Neural progenitor cell (in vitro differentiated cells): ENCODE measurements around the gene YDJC. TPM values are rescaled to one million over a fixed set of nuclear protein-coding genes. Genes with fewer than 3 reads are reported as not detected.

Experiments used
- DNase-seq: peaks from one replicate; pipeline ENCODE4 v3.0.0-alpha.2; 2016; ENCODE audit warnings: low spot score
- H2AFZ ChIP-seq: fragments of 200-600 bp; sonication (generic); replicated peaks from 2 replicates; pipeline ENCODE4 v1.6.1; 2016; ENCODE audit warnings: antibody characterized with exemption
- H3F3A ChIP-seq: fragments of 200-600 bp; sonication (generic); 2 replicates; pipeline ENCODE4 v1.6.1; 2016; ENCODE audit warnings: antibody characterized with exemption, low read depth
- H3K27ac ChIP-seq: fragments of 200-600 bp; sonication (generic); 2 replicates; pipeline ENCODE4 v1.5.1; 2016; ENCODE audit warnings: mild to moderate bottlenecking
- H3K27me3 ChIP-seq: fragments of 200-600 bp; sonication (generic); 2 replicates; pipeline ENCODE4 v1.6.1; 2016; ENCODE audit warnings: mild to moderate bottlenecking, moderate library complexity
- H3K36me3 ChIP-seq: fragments of 200-600 bp; sonication (generic); 2 replicates; pipeline ENCODE4 v1.5.1; 2016
- H3K4me1 ChIP-seq: fragments of 200-600 bp; sonication (generic); 2 replicates; pipeline ENCODE4 v1.6.1; 2016; ENCODE audit warnings: mixed run types
- H3K4me2 ChIP-seq: fragments of 200-600 bp; sonication (generic); 2 replicates; pipeline ENCODE4 v1.6.1; 2016
- H3K4me3 ChIP-seq: fragments of 200-600 bp; sonication (generic); 2 replicates; pipeline ENCODE4 v1.5.1; 2016
- H3K79me2 ChIP-seq: fragments of 200-600 bp; sonication (generic); 2 replicates; pipeline ENCODE4 v1.6.1; 2016; ENCODE audit warnings: low read depth
- H3K9ac ChIP-seq: fragments of 200-600 bp; sonication (generic); 2 replicates; pipeline ENCODE4 v1.6.1; 2016
- H3K9me3 ChIP-seq: fragments of 200-600 bp; sonication (generic); 2 replicates; pipeline ENCODE4 v1.5.1; 2016; ENCODE audit warnings: low read depth
- H4K20me1 ChIP-seq: fragments of 200-600 bp; sonication (generic); 2 replicates; pipeline ENCODE4 v1.6.1; 2016; ENCODE audit warnings: low read depth
- H3K27ac Mint-ChIP-seq: 3 replicates; pipeline ENCODE4 v1.8.0; 2021; ENCODE audit warnings: mixed read lengths
- H3K27me3 Mint-ChIP-seq: 2 replicates; pipeline ENCODE4 v1.8.0; 2022; ENCODE audit warnings: low read depth, mild to moderate bottlenecking, inconsistent platforms, moderate library complexity, mixed read lengths; ENCODE audit not compliant: insufficient read depth
- H3K36me3 Mint-ChIP-seq: 3 replicates; pipeline ENCODE4 v1.8.0; 2021; ENCODE audit warnings: mixed read lengths
- H3K4me1 Mint-ChIP-seq: 3 replicates; pipeline ENCODE4 v1.8.0; 2021; ENCODE audit warnings: mixed read lengths
- H3K4me3 Mint-ChIP-seq: 3 replicates; pipeline ENCODE4 v1.8.0; 2021; ENCODE audit warnings: mild to moderate bottlenecking, moderate library complexity, mixed read lengths
- H3K9me3 Mint-ChIP-seq: 3 replicates; pipeline ENCODE4 v1.8.0; 2020; ENCODE audit warnings: mixed read lengths
- EZH2 ChIP-seq: fragments of 200-600 bp; sonication (generic); IDR thresholded peaks from 2 replicates; pipeline ENCODE4 v1.6.1; 2017; ENCODE audit warnings: antibody characterized with exemption, mild to moderate bottlenecking, moderate library complexity
- EZH2phosphoT487 ChIP-seq: fragments of 200-600 bp; sonication (generic); IDR thresholded peaks from 2 replicates; pipeline ENCODE4 v1.6.1; 2017; ENCODE audit warnings: antibody characterized with exemption
- total RNA-seq: library from RNA; depleted of rRNA; stranded (reverse); fragments of >200 nt; gene quantifications from 2 replicates; pipeline ENCODE4 v1.2.3, GENCODE V29; 2015; ENCODE audit warnings: low replicate concordance
- TF ChIP-seq, protein P1 (sequence below): fragments of 200-600 bp; sonication (generic); IDR thresholded peaks from 2 replicates; pipeline ENCODE4 v1.5.1; 2017; ENCODE audit warnings: antibody characterized with exemption, mild to moderate bottlenecking

Gene YDJC
- total RNA-seq, 1 donor from 2014 or later, result 4.8 TPM

DNA sequence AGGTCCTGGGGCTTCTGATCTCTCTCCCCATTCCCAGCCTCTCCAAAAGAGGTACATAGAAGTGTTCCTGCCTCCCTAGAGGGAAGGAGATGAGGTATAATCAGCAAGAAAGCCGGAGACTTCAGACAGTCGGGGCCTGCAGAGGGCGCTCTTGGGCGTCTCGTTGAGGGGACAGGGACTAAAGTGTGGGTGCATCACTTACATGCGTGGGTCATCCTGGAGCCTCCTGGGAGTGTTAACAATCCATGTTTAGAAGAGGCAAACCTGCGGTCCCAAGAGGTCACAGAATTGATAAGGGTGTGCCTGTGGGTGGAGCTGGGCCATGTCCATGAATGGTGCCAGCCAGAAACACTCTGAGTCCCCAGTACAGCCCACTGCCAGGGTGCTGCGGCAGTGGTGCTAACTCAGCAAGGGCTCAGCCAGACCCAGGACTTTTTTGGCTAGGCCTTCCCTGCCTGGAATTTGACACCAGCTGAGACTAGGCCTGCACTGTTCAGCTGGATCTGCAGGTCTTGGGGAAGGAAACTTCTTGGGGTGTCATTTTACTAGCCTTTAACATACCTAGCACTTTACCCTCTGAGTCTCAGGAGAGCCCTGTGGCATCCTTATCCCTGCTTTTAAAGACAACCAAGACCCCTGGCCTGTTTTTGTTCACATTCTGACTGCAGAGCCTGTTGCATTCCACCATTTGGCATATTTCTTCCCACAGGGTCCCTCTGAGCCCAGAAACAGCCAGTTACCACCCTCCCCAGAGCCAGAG lies 5.5 kb downstream of the YDJC start:
- Histone ChIP-seq H3F3A (peaks cover 35% of the 10 kb centered on the region), H3K27ac (no peak overlapping the region), H3K9me3 (no peaks in the 10 kb centered on the region), H4K20me1 (peaks cover 92% of the 10 kb centered on the region), H3K4me1 (peaks cover 3% of the 10 kb centered on the region), H3K36me3 (no peaks in the 10 kb centered on the region), H3K4me2 (no peak overlapping the region), H3K79me2 (peaks cover 43% of the 10 kb centered on the region), H3K4me3 (no peak overlapping the region), H3K9ac (no peak overlapping the region), H2AFZ (no peak overlapping the region), H3K27me3 (no peaks in the 10 kb centered on the region)
- no peak overlapping the region for H3K27ac Mint-ChIP-seq
- H3K9me3 Mint-ChIP-seq, result peaks cover 2% of the 10 kb centered on the region
- H3K4me1 Mint-ChIP-seq, result peaks cover 36% of the 10 kb centered on the region
- H3K27me3 Mint-ChIP-seq, result peaks cover 11% of the 10 kb centered on the region
- TF ChIP-seq, protein P1, sequence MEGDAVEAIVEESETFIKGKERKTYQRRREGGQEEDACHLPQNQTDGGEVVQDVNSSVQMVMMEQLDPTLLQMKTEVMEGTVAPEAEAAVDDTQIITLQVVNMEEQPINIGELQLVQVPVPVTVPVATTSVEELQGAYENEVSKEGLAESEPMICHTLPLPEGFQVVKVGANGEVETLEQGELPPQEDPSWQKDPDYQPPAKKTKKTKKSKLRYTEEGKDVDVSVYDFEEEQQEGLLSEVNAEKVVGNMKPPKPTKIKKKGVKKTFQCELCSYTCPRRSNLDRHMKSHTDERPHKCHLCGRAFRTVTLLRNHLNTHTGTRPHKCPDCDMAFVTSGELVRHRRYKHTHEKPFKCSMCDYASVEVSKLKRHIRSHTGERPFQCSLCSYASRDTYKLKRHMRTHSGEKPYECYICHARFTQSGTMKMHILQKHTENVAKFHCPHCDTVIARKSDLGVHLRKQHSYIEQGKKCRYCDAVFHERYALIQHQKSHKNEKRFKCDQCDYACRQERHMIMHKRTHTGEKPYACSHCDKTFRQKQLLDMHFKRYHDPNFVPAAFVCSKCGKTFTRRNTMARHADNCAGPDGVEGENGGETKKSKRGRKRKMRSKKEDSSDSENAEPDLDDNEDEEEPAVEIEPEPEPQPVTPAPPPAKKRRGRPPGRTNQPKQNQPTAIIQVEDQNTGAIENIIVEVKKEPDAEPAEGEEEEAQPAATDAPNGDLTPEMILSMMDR, result peak; percentile 79
- TF ChIP-seq EZH2 (no peak), EZH2phosphoT487 (no peak)
- DNase-seq, result peak; percentile 76
- H3K4me3 Mint-ChIP-seq, result no peak overlapping the region
- peaks cover 12% of the 10 kb centered on the region for H3K36me3 Mint-ChIP-seq

DNA sequence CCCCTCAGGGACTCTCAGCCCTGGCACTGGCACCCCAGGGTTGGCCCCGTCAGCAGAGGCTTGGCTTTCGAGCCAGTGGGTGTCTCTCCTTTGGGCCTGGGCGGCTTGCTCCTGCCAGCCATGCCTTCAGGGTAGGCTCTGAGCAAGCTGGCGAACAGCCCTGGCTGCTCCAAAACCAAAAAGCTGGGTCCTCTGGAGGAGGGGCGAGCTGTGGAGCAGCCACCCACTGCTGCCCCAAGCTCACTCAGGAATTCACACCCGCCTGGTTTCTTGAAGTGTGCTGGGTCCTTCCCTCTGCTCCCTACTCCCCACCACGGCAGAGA lies 6.2 kb downstream of the YDJC start:
- Histone ChIP-seq H3K4me1 (peaks cover 3% of the 10 kb centered on the region), H3K27ac (no peak overlapping the region), H2AFZ (no peak overlapping the region), H3K9ac (no peak overlapping the region), H3F3A (peaks cover 35% of the 10 kb centered on the region), H3K79me2 (peaks cover 43% of the 10 kb centered on the region), H4K20me1 (peaks cover 94% of the 10 kb centered on the region), H3K4me3 (no peak overlapping the region), H3K4me2 (no peak overlapping the region), H3K27me3 (no peaks in the 10 kb centered on the region), H3K9me3 (no peaks in the 10 kb centered on the region), H3K36me3 (no peaks in the 10 kb centered on the region)
- peaks cover 11% of the 10 kb centered on the region for H3K27me3 Mint-ChIP-seq
- peaks cover 2% of the 10 kb centered on the region for H3K9me3 Mint-ChIP-seq
- no peak overlapping the region for H3K4me3 Mint-ChIP-seq
- TF ChIP-seq, protein P1, result no peak
- TF ChIP-seq EZH2, result no peak
- H3K36me3 Mint-ChIP-seq, result peaks cover 12% of the 10 kb centered on the region
- H3K4me1 Mint-ChIP-seq, result peaks cover 36% of the 10 kb centered on the region
- no peak for DNase-seq
- no peak overlapping the region for H3K27ac Mint-ChIP-seq

DNA sequence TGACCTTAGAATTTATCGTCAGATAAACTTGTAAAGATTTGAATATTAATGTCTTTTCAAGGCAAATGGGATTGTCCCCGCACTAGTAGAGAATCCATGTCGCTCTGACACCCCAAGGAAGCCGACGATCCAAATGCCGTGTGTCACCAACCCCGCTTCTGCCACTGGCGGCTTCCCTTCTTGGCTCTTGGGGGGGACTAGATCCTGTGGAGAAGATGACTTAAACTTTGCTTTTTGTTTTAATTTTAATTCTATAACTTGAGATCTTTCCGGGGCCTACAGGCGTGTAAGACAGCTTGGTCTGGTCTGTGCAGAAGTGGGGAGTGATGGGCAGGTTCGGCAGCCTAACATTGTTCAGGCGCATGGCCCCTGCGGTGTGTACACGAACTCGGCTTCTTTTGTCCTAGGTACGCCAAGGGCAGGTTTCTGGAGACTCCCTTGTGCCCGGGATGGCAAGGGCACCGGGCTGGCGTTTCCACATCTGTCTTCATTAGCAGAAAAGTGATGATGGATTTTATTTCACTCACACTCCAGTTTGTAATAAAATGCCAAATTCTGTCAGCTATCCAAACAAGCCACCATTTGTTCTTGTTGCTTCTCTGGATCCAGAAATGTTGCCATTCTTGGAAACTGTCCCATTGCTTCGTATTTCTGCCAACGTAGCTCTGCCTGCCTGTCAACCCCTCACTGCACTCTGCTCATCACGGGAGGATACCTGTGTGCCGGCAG lies 6.7 kb downstream of the YDJC start:
- no peak for TF ChIP-seq EZH2
- no peak for TF ChIP-seq EZH2phosphoT487
- TF ChIP-seq, protein P1, result no peak
- peaks cover 44% of the 10 kb centered on the region for H3K79me2 ChIP-seq
- H3K9ac ChIP-seq, result no peak overlapping the region
- peaks cover 3% of the 10 kb centered on the region for H3K4me1 ChIP-seq
- no peaks in the 10 kb centered on the region for H3K9me3 ChIP-seq
- peaks cover 33% of the 10 kb centered on the region for H3K4me1 Mint-ChIP-seq
- H2AFZ ChIP-seq, result no peak overlapping the region
- H3K9me3 Mint-ChIP-seq, result no peaks in the 10 kb centered on the region
- H3K4me3 Mint-ChIP-seq, result peak overlapping the region; percentile 54
- no peak overlapping the region for H3K4me3 ChIP-seq
- H3K27me3 ChIP-seq, result no peaks in the 10 kb centered on the region
- peaks cover 92% of the 10 kb centered on the region for H4K20me1 ChIP-seq
- H3K27ac Mint-ChIP-seq, result peak overlapping the region; percentile 64
- no peak overlapping the region for H3K4me2 ChIP-seq
- H3K27ac ChIP-seq, result no peak overlapping the region
- H3K27me3 Mint-ChIP-seq, result peaks cover 11% of the 10 kb centered on the region
- H3K36me3 ChIP-seq, result no peaks in the 10 kb centered on the region
- H3F3A ChIP-seq, result peaks cover 33% of the 10 kb centered on the region
- peaks cover 9% of the 10 kb centered on the region for H3K36me3 Mint-ChIP-seq
- no peak for DNase-seq
